OCI-M2 (cell line): ENCODE measurements around the gene SLC8A3.

Experiments
- DNase-seq: peaks from one replicate; lab custom pipeline; 2025; ENCODE audit not compliant: unreplicated experiment; lab: John Stamatoyannopoulos, UW

Gene SLC8A3

DNA sequence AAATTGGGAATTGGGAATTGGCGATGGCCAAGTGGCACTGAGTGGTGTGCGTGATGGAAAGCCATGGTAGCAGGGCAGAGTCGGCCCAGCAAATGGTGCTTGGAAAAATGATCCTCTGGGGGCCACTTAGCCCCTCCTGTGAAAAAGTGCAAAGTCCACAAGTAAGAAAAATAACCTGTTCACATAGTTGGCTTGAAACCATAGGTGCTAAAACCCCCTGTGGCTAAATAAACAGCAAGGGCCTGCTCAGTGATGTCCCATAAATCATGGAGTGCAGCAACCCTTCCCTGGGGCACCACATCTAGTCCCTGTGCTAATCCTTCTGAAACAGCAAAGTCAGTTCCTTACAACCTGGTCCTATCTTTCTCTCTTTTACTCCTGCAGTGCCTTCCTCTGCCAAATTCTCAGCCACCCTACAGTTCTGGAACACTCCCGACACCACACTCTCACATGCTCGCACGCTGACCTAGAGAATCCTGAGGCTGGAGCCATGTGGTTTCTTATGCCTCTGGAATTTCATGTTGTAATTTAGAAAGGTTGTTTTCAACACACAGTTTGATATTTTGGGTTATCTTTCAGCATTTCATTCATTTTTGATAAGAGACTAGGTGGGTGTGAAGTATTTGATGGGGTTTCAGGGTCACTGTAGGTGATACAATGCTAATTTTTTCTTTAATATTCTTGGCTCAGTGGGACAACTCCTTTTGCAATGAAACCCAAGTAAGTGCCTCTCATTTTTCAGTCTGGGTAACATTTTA, 186.0 kb downstream of the SLC8A3 start:
- no peak for DNase-seq

DNA sequence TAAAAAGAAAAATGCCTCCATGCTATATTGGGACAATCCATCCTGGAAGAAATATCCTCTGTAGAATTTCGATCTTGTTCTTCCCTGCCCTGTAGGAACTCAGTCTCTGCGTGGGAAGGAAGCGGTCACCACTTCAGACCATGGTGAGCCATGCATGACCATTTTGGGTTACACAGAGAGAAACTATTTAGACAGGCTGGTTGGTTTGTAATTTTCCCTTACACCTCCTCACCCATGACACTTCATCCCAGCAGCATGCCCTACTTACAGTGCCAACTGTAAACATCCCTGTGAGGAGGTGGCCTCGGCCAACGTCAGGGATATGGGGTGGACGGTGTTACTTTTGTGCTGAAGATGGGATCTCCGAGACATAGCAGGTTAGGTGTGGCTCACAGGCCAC, 188.2 kb downstream of the SLC8A3 start:
- no peak for DNase-seq

DNA sequence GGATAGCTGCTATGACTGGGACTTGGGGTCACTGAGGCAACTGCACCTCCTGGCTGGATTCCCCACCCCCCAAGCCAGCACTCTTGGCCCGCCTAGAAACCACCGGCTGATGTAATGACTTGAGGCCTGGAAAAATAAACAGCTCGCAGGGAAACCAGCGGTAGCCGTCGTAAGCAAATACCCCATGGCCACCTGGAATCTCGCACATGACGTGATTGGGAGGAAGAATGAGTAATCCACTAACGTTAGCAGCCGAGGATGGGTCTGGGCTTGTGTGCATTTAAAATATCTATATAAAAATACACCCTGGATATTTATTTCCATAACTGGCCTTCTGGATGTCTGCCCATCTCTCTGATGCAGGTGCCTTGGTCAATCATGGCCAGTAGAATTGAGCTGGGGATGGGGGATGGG, 189.5 kb downstream of the SLC8A3 start:
- no peak for DNase-seq

- DNase-seq = no peak
These were observed 190.9 kb downstream of the SLC8A3 start for GRCh38 chr14:69997849-69998248.

DNA sequence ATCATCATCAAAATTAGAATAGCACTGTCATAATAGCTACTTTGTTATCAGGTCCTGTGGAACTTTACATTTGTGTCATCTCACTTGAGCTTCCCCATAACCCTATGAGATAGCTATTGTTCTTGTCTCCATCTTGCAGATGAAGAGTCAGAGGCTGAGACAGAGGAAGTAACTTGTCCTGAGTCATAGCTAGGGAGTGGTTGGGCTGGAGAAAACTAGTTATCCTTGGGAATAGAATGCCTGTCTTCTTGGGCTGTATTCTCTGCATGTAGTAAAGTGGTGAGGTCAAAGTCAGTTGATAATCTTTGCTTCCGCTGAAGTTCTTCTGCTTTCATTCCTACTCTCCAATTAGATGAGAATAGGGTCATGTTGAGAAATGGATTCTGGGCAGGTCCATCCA, 192.5 kb downstream of the SLC8A3 start:
- DNase-seq = no peak
